GM18505 (cell line): ENCODE results near the gene STYXL1.

ENCODE experiments used
- ATAC-seq: cut with Tn5 transposase; IDR thresholded peaks from one replicate; pipeline ENCODE4 v1.9.1; 2021; ENCODE audit not compliant: unreplicated experiment
- POLR2A ChIP-seq: IDR thresholded peaks from 4 replicates; pipeline ENCODE4 v1.6.1; 2011; ENCODE audit warnings: borderline replicate concordance; ENCODE audit not compliant: insufficient read depth, insufficient read length; ENCODE audit errors: extremely low read depth

The STYXL1 gene

DNA sequence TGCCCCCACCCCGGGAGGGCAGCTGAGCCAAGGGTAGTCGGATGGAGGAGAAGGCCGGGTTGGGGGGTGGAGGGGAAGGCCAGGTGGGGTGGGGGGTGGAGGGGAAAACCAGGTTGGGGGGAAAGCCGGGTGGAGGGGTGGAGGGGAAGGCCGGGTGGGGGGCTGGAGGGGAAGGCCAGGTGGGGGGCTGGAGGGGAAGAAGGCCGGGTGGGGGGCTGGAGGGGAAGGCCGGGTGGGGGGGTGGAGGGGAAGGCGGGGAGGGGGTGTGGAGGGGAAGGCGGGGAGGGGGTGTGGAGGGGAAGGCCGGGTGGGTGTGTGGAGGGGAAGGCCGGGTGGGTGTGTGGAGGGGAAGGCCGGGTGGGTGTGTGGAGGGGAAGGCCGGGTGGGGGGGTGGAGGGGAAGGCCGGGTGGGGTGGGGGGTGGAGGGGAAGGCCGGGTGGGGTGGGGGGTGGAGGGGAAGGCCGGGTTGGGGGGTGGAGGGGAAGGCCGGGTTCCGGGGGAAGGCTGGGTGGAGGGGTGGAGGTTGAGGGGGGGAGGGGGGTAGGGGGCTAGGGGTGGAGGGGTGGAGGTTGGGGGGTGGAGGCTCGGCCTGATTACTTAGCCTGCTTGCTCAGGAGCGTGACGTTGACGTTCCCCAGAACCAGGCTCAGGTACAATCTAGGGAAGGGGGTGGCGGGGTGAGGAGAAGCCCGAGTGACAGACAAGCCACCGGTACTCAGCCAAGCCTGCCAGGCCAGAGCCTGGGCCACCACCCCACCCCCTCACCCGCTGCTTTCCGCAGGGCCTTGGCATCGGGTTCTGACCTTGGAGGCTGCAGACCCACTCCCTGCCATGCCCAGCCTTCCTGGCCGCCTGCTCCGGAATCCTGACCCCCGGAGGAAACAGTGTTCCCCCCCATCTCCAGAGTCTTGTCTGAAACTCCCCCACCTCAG is 59.0 kb downstream of the STYXL1 start:
- no peak for ATAC-seq
- TF ChIP-seq POLR2A = no peak

DNA sequence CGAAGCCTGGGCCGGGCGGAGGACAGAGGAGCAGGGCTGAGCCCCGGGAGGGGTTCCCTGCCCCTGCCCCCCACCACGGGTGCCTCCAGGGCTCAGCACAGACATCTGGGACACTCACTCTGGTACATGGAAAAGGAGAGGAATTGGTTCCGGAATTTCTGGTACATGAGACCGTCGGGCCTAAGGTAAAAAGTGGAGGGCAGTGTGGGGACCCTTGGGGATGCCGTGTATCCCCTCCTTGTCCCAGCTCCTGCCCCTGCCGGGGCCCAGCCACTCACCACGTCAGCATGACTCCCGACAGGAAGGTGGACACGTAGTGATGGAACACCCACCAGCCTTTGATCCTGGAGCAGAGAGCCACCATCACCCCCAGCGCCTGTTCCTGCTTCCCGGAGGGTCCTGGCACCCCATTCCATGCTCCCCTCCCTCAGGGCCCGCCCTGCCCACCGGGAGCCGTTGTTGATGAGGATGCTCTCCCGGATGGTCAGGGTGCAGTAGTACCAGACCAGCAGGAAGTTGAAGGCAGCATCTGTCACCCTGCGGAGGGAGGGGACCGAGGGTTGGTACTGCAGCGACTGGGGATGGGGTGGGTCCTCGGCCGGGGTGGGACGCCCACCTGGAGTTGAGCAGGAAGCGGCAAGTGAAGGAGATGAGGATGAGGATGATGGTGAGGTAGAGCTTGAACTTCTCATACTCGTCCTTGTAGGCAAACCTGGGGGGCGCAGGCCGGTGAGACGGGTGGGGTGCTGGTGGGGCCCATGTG is 59.8 kb downstream of the STYXL1 start:
- no peak for TF ChIP-seq POLR2A
- ATAC-seq = no peak

DNA sequence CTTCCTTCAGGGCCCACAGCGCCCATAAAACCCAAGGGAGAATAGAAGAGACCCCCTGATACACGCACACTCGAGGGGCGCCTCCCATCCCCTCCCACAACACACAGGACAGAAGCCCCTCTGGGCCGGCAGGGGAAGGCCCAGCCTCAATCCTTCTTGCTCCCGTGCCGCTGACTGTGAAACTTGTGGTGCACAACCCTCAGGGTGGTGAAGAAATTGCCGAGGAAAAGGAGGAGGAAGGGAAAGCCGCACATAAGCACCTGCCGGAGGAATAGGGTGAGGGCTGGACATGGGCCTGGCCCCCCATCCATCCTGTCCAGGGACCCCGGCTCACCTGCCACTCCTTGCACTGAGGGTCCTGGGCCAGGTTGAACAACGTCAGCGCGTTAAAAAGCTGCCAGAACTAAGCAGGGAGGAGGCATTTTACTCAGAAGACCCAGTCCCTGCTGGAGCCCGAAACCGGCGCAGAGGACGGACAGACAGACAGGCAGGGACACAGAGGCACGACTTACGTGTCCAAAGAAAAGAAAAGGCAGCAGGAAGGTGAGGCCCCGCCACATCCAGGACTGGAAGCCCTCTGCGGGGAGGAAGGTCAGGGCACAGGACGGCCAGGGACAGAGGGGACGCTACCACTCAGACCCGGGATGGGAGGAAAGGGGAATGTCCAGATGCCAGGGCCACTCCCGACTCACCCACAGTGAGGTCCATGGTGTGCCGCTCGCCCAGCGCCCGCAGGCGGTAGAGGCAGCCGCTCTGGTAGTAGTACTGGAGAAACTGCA is 60.6 kb downstream of the STYXL1 start:
- no peak for TF ChIP-seq POLR2A
- no peak for ATAC-seq

DNA sequence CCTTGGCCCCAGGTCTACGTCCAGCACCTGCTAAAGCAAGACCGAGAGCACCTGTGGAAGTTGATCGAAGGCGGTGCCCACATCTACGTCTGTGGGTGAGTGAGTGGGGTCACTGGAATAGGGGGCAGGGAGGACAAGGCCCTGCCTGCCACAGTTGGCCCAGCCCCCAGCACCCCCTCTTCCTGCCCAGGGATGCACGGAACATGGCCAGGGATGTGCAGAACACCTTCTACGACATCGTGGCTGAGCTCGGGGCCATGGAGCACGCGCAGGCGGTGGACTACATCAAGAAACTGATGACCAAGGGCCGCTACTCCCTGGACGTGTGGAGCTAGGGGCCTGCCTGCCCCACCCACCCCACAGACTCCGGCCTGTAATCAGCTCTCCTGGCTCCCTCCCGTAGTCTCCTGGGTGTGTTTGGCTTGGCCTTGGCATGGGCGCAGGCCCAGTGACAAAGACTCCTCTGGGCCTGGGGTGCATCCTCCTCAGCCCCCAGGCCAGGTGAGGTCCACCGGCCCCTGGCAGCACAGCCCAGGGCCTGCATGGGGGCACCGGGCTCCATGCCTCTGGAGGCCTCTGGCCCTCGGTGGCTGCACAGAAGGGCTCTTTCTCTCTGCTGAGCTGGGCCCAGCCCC is 61.5 kb downstream of the STYXL1 start:
- no peak for TF ChIP-seq POLR2A

DNA sequence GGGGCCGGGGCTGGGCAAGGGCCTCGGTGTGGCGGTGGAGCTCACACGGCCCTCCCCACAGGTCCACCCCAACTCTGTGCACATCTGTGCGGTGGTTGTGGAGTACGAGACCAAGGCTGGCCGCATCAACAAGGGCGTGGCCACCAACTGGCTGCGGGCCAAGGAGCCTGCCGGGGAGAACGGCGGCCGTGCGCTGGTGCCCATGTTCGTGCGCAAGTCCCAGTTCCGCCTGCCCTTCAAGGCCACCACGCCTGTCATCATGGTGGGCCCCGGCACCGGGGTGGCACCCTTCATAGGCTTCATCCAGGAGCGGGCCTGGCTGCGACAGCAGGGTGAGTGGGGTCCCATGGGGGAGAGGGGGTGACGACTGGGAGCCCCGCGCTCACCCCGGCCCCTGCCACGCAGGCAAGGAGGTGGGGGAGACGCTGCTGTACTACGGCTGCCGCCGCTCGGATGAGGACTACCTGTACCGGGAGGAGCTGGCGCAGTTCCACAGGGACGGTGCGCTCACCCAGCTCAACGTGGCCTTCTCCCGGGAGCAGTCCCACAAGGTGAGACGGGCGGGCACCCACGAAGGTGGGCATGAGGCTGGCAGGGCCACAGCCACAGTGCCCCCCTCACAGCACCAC is 62.2 kb downstream of the STYXL1 start:
- TF ChIP-seq POLR2A = no peak
- no peak for ATAC-seq

More for the DNA sequence above, 61.5 kb downstream of the STYXL1 start:
- no peak for ATAC-seq

DNA sequence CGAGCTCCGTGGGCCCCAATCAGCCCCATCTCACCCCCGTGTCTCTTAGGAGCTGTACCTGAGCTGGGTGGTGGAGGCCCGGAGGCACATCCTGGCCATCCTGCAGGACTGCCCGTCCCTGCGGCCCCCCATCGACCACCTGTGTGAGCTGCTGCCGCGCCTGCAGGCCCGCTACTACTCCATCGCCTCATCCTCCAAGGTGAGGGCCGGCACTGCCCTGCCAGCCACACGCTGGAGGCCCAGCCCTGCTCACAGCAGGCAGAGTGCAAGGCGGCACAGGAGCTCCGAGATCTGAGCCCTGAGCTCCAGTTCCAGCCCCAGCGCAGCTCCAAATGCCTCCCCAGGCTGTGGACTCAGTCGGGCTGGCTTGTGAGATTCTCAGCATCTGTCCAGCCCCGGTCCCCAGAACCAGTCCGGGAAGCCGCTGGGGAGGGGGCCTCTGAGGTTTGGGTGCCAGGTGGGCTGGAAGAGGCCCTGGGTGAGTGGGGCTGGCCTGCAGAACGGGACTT is 62.7 kb downstream of the STYXL1 start:
- TF ChIP-seq POLR2A = no peak
- ATAC-seq = no peak

DNA sequence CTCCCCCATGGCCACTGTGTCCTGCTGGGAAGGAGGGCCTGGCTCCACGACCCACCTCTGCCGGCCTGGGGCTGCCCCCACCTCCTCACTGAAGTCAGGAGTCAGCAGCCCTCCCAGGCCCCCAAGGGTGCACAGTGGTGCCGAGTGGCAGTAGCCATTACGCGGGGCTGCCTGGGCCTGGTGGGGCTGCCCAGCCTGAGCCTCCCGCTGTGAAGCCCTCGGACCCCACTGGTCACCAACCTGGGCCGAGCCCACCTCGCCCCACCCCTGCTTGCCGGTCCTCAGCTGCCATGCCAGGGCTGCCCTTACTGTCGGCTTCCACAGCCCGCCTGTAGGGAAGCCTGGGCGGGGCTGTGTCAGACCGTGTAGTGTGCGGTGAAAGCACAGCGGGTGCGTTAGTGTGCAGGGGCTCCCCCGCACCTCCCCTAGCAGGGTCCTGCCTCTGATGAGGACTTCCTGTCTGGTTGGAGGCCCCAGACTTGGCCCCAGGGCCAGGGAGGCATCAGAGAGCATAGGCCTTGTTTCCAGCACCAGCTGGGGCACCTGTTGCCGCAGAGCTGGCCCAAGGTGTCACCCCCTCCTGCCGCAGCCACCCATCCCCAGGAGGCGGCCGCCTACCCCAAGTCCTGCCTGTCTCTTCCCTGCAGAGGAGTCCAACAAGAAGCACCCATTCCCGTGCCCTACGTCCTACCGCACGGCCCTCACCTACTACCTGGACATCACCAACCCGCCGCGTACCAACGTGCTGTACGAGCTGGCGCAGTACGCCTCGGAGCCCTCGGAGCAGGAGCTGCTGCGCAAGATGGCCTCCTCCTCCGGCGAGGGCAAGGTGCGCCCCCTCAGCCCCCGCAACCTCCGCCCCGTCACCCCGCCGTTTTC is 63.4 kb downstream of the STYXL1 start:
- no peak for ATAC-seq
- no peak for TF ChIP-seq POLR2A

DNA sequence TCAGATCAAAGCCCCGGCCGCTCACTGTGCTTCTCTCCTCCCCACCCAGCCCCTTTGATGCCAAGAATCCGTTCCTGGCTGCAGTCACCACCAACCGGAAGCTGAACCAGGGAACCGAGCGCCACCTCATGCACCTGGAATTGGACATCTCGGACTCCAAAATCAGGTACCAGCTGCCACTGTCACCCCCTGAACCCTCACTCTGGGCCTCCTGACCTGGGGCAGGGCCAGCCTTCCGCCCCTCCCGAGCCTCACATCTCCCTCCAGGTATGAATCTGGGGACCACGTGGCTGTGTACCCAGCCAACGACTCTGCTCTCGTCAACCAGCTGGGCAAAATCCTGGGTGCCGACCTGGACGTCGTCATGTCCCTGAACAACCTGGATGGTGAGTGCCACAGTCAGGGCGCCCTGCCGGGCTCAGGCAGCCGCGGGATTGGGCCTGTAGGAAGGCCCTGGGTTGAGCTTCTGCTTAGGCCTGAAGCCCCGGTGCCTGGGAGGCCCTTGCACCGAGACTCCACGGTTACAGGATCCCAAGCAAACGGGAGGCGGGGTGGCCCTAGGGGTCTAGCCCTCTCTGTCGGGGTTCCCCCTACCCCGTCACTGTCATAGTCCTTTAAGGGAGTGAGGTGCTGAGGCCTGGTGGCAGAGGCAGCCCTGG is 64.2 kb downstream of the STYXL1 start:
- ATAC-seq = no peak
- TF ChIP-seq POLR2A = peak; percentile 20

DNA sequence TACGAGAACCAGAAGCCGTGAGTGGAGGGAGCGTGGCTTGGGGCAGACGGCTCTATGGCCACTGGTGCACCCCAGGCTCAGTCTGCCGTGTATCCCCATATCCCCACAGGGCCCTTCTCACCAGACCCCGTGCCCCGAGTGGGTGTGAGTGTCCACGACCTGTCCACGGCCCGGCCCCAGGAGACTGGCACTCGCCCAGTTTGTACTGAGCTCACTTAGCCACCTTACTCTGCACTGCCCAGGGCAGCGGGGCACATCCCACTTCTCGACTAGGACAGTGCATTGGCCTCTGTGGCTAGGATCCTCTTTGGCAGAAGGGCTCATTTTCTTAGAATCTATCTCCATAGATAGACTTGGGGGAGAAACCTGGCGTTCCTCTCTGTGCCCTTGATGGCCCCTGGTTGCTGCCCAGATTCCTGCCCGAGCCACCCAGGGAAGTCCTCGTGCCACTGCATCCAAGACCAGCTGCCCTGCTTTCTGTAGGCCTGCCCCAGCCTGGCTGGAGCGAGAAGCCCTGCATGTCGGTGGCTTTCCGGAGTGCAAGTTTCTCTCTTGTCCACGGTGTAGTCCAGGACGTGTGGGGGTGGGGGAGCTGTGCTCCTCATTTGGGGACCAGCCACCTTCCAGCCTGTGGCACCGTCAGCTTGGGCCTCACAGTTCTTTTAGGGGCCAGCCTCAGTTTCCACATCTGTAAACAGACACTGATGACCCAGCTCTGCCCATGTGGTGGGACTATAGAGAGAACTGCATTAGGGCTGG is 65.3 kb downstream of the STYXL1 start:
- TF ChIP-seq POLR2A = no peak
- ATAC-seq = no peak

DNA sequence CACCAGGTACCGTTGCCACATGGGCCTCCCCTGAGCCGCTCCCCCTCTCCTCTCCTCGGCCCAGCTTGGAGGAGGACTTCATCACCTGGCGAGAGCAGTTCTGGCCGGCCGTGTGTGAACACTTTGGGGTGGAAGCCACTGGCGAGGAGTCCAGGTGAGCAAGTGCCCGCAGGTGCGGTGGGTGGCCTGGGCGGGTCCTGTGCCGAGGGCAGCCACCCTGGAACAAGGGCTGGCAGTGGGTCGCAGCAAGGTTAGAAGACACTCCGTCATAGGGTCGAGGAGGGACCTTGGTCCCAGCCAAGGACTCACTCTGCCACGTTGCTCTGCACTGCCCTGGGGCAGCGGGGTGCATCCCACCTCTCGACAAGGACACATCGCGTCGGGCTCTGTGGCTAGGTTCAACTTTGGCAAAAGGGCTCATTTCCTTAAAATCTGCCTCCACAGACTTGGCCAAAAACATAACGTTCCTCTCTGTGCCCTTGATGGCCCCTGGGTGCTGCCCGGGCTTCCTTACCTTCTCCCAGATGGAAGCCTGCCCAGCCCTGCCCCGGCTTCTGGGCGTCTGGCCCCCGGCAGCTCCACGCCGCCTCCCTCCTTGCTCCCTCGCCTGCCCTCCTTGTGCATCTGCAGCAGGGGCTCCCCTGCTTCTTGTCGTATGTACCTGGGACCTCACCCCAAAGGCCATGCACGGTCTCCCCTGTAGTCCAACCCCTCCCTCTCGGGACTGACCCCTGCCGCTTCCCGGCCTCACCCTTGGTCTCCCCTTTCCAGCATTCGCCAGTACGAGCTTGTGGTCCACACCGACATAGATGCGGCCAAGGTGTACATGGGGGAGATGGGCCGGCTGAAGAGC is 66.1 kb downstream of the STYXL1 start:
- ATAC-seq = no peak
- no peak for TF ChIP-seq POLR2A

DNA sequence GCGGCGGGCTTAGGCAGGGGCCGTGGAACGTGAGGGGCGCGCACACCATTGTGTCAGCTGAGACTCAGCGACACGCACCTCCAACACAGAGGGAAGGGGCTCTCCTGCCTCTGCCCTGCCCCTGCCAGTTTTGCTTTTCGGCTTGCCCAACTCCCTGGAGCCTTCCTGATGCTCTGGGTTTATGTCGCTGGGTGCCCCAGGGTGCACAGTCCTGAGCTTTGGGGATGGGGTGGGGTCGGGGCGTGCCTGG is 66.7 kb downstream of the STYXL1 start:
- ATAC-seq = no peak
- no peak for TF ChIP-seq POLR2A
